ENCODE measurements around the gene UBE2E2.

- TF ChIP-seq ARNTL (CRISPR knock-in tag; IDR thresholded peaks at IDR 0.05; ENCODE audit: borderline replicate concordance, low read depth) (no peak), ZNF565 (CRISPR knock-in tag; conservative IDR thresholded peaks at IDR 0.05; ENCODE audit: low read depth) (no peak), ZFP30 (CRISPR knock-in tag; IDR thresholded peaks at IDR 0.05) (no peak), ZNF8 (CRISPR knock-in tag; IDR thresholded peaks at IDR 0.05) (no peak), SNAI2 (CRISPR knock-in tag; IDR thresholded peaks at IDR 0.05) (no peak), ZNF70 (CRISPR knock-in tag; IDR thresholded peaks at IDR 0.05) (no peak), ISL1 (CRISPR knock-in tag; IDR thresholded peaks at IDR 0.05) (no peak), PATZ1 (CRISPR knock-in tag; IDR thresholded peaks at IDR 0.05; ENCODE audit: borderline replicate concordance) (no peak), CSRNP3 (CRISPR knock-in tag; IDR thresholded peaks at IDR 0.05) (no peak), CREB5 (CRISPR knock-in tag; IDR thresholded peaks at IDR 0.05; ENCODE audit: low read depth) (no peak), TCF4 (CRISPR knock-in tag; IDR thresholded peaks at IDR 0.05; ENCODE audit: borderline replicate concordance) (no peak)
Measured at GRCh38 chr3:23591374-23591773, 388.2 kb downstream of the UBE2E2 start.
